IPS DF 6.9 (cell line): Measurements from ENCODE around the gene BMI1.
A peak's percentile ranks its signal among the peaks of the same experiment; 100 is the strongest.

Experiments
- DNase-seq: peaks from one replicate; pipeline ENCODE4 v3.0.0-alpha.2; 2013; ENCODE audit warnings: low read depth, low spot score
- H3K27ac ChIP-seq: one replicate; pipeline ENCODE4 v1.5.1; 2013; ENCODE audit warnings: low read length, control low read depth
- H3K27me3 ChIP-seq: 2 replicates; pipeline ENCODE4 v1.6.1; 2013; ENCODE audit warnings: mild to moderate bottlenecking, low read length; ENCODE audit not compliant: control insufficient read depth, insufficient read depth
- H3K36me3 ChIP-seq: 2 replicates; pipeline ENCODE4 v1.6.1; 2013; ENCODE audit warnings: low read length; ENCODE audit not compliant: control insufficient read depth, insufficient read depth
- H3K4me1 ChIP-seq: 2 replicates; pipeline ENCODE4 v1.6.1; 2013; ENCODE audit warnings: low read length; ENCODE audit not compliant: control insufficient read depth, insufficient read depth
- H3K4me3 ChIP-seq: 2 replicates; pipeline ENCODE4 v1.5.1; 2013; ENCODE audit warnings: mild to moderate bottlenecking, low read length
- H3K9me3 ChIP-seq: 2 replicates; pipeline ENCODE4 v1.6.1; 2013; ENCODE audit warnings: low read length, inconsistent platforms; ENCODE audit not compliant: control insufficient read depth, insufficient read depth
- WGBS: extraction: QIAGEN DNeasy Blood & Tissue Kit; methylation state at CpG from one replicate; pipeline ENCODE4 v1.1.7; 2013; ENCODE audit warnings: mixed read lengths, missing lambda C conversion rate; ENCODE audit not compliant: insufficient read length, insufficient coverage; 5-methylcytosine and 5-hydroxymethylcytosine counted together

The BMI1 gene

GRCh38 chr10:22320591-22321155, at the start of gene BMI1:
BMI1 (plus strand) TSS chr10:22321099; CDS start chr10:22326450, 5,351 bp downstream.
- no peak within 1 kb of the TSS for H3K27ac ChIP-seq
- DNase-seq = no peak

GRCh38 chr10:22271786-22272185, 49.1 kb upstream of the BMI1 start:
- Histone ChIP-seq H3K4me1 (no peaks in the 10 kb centered on the region), H3K9me3 (no peaks in the 10 kb centered on the region), H3K36me3 (no peaks in the 10 kb centered on the region), H3K27me3 (no peaks in the 10 kb centered on the region), H3K27ac (no peak overlapping the region), H3K4me3 (no peak overlapping the region)
- WGBS = no CpG with 5 or more reads among the region's 6 CpGs
- DNase-seq = no peak

More at GRCh38 chr10:22320591-22321155, at the start of gene BMI1:
- no peaks in the 10 kb centered on the region; the same call in 1 of the 2 replicates for H3K4me1 ChIP-seq
- whole genome bisulfite sequencing = no CpG with 5 or more reads among the region's 85 CpGs
- H3K36me3 ChIP-seq = no peaks in the 10 kb centered on the region
- peaks cover 33% of the 10 kb centered on the region for H3K27me3 ChIP-seq
- H3K4me3 ChIP-seq = peak within 1 kb of the TSS; percentile 59
- H3K9me3 ChIP-seq = no peaks in the 10 kb centered on the region

GRCh38 chr10:22278441-22278782, 42.5 kb upstream of the BMI1 start:
- H3K9me3 ChIP-seq = no peaks in the 10 kb centered on the region
- H3K27ac ChIP-seq = no peak overlapping the region
- H3K4me1 ChIP-seq = peaks cover 3% of the 10 kb centered on the region
- no peak overlapping the region for H3K4me3 ChIP-seq
- H3K36me3 ChIP-seq = no peaks in the 10 kb centered on the region
- no CpG with 5 or more reads among the region's 4 CpGs for WGBS
- no peaks in the 10 kb centered on the region for H3K27me3 ChIP-seq
- DNase-seq = no peak

- Histone ChIP-seq H3K27me3 (no peaks in the 10 kb centered on the region), H3K36me3 (no peaks in the 10 kb centered on the region), H3K27ac (no peak overlapping the region), H3K9me3 (no peaks in the 10 kb centered on the region), H3K4me3 (no peak overlapping the region), H3K4me1 (peaks cover 3% of the 10 kb centered on the region)
- no peak for DNase-seq
- no CpG with 5 or more reads among the region's 6 CpGs for WGBS
Measured at GRCh38 chr10:22280078-22280477, 40.8 kb upstream of the BMI1 start.

- H3K4me3 ChIP-seq = no peak overlapping the region
- no peaks in the 10 kb centered on the region for H3K36me3 ChIP-seq
- no peaks in the 10 kb centered on the region for H3K27me3 ChIP-seq
- WGBS = no CpG with 5 or more reads among the region's 3 CpGs
- H3K9me3 ChIP-seq = no peaks in the 10 kb centered on the region
- H3K27ac ChIP-seq = no peak overlapping the region
- H3K4me1 ChIP-seq = peaks cover under 1% of the 10 kb centered on the region; the same call in 1 of the 2 replicates
- DNase-seq = no peak
Measured at GRCh38 chr10:22285130-22285529, 35.8 kb upstream of the BMI1 start.

GRCh38 chr10:22293747-22294404, 27.0 kb upstream of the BMI1 start:
- WGBS = no CpG with 5 or more reads among the region's 3 CpGs
- H3K9me3 ChIP-seq = no peaks in the 10 kb centered on the region
- no peaks in the 10 kb centered on the region for H3K36me3 ChIP-seq
- no peak overlapping the region for H3K27ac ChIP-seq
- no peaks in the 10 kb centered on the region for H3K4me1 ChIP-seq
- no peaks in the 10 kb centered on the region for H3K27me3 ChIP-seq
- H3K4me3 ChIP-seq = no peak overlapping the region
- DNase-seq = no peak

- DNase-seq = no peak
- H3K9me3 ChIP-seq = no peaks in the 10 kb centered on the region
- no CpG with 5 or more reads among the region's 2 CpGs for WGBS
- H3K27ac ChIP-seq = no peak overlapping the region
- no peaks in the 10 kb centered on the region for H3K36me3 ChIP-seq
- no peak overlapping the region for H3K4me3 ChIP-seq
- H3K4me1 ChIP-seq = no peaks in the 10 kb centered on the region
- no peaks in the 10 kb centered on the region for H3K27me3 ChIP-seq
Measured at GRCh38 chr10:22294694-22295093, 26.2 kb upstream of the BMI1 start.

- WGBS = no CpG with 5 or more reads among the region's 4 CpGs
- Histone ChIP-seq H3K4me1 (no peaks in the 10 kb centered on the region), H3K27ac (no peak overlapping the region), H3K36me3 (no peaks in the 10 kb centered on the region), H3K27me3 (no peaks in the 10 kb centered on the region), H3K9me3 (no peaks in the 10 kb centered on the region), H3K4me3 (no peak overlapping the region)
- no peak for DNase-seq
Measured at GRCh38 chr10:22301193-22301592, 19.7 kb upstream of the BMI1 start.

- no peaks in the 10 kb centered on the region for H3K27me3 ChIP-seq
- no peaks in the 10 kb centered on the region for H3K9me3 ChIP-seq
- no peaks in the 10 kb centered on the region for H3K36me3 ChIP-seq
- no peaks in the 10 kb centered on the region for H3K4me1 ChIP-seq
- H3K27ac ChIP-seq = no peak overlapping the region
- no CpG with 5 or more reads among the region's 3 CpGs for WGBS
- no peak for DNase-seq
- no peak overlapping the region for H3K4me3 ChIP-seq
Measured at GRCh38 chr10:22303461-22303860, 17.4 kb upstream of the BMI1 start.

- WGBS = no CpG with 5 or more reads among the region's 2 CpGs
- H3K27ac ChIP-seq = no peak overlapping the region
- H3K9me3 ChIP-seq = no peaks in the 10 kb centered on the region
- H3K36me3 ChIP-seq = no peaks in the 10 kb centered on the region
- H3K27me3 ChIP-seq = no peaks in the 10 kb centered on the region
- H3K4me3 ChIP-seq = no peak overlapping the region
- H3K4me1 ChIP-seq = no peaks in the 10 kb centered on the region
- no peak for DNase-seq
Measured at GRCh38 chr10:22305721-22306120, 15.2 kb upstream of the BMI1 start.

GRCh38 chr10:22308390-22308789, 12.5 kb upstream of the BMI1 start:
- DNase-seq = no peak
- no peak overlapping the region for H3K4me3 ChIP-seq
- no peaks in the 10 kb centered on the region for H3K36me3 ChIP-seq
- H3K4me1 ChIP-seq = no peaks in the 10 kb centered on the region
- no peak overlapping the region for H3K27ac ChIP-seq
- no CpG with 5 or more reads among the region's 2 CpGs for WGBS
- H3K27me3 ChIP-seq = no peaks in the 10 kb centered on the region
- H3K9me3 ChIP-seq = no peaks in the 10 kb centered on the region
